ENCODE results near the gene CACNA1I. TPM values are rescaled to one million over a fixed set of nuclear protein-coding genes. Genes with fewer than 3 reads are reported as not detected.
A peak's percentile ranks its signal among the peaks of the same experiment; 100 is the strongest.

CACNA1I gene
- total and polyA plus RNA-seq, 2 of the 8 experiments (the other 6 are each of a cell fraction or from before 2014, with no cell fraction given): 0.77 to 1.2 TPM

GRCh38 chr22:39598017-39598965 is 27.7 kb downstream of the CACNA1I start:
- Histone ChIP-seq H2BK120ac (replicated peaks; ENCODE audit: low read depth, low read length) (no peak overlapping the region), H4K8ac (ENCODE audit: extremely low read depth, insufficient read depth, low read length) (no peak overlapping the region; the same call in 1 of the 2 replicates), H3K56ac (replicated peaks; ENCODE audit: insufficient read length, low read depth, low read length) (no peak overlapping the region), H2BK15ac (ENCODE audit: low read length) (peak overlapping the region; percentile 48; the same call in 1 of the 2 replicates), H3K23ac (ENCODE audit: insufficient read length) (no peak overlapping the region), H3K23me2 (ENCODE audit: low read depth, low read length) (peaks cover 2% of the 10 kb centered on the region; the same call in 1 of the 2 replicates), H4K5ac (ENCODE audit: insufficient read length, low read depth, low read length) (no peak overlapping the region), H3K14ac (ENCODE audit: insufficient read length) (no peak overlapping the region), H4K91ac (replicated peaks; ENCODE audit: insufficient read length, low read length) (no peak overlapping the region), H3K27me3 (replicated peaks in 1 of 4; ENCODE audit: control insufficient read depth in 3 of 4, extremely low read depth in 1 of 4, insufficient read depth in 3 of 4, low read length in 3 of 4) (peaks cover 0 to 15% (median 5%) of the 10 kb centered on the region in 4 experiments; a peak in 4 of 7 replicates), H2BK20ac (ENCODE audit: low read length) (0 out of 2 replicates have a peak overlapping the region, but pooled peaks have one; percentile 6), H3K79me1 (ENCODE audit: low read depth, low read length) (no peaks in the 10 kb centered on the region), H2BK12ac (ENCODE audit: low read depth, low read length) (no peak overlapping the region; the same call in 1 of the 2 replicates), H3K27ac (ENCODE audit: low read depth, low read length) (no peak overlapping the region), H3K4ac (replicated peaks; ENCODE audit: insufficient read length, low read depth, low read length) (no peak overlapping the region), H3K9ac (replicated peaks in 1 of 4; ENCODE audit: extremely low read depth in 1 of 4, low read depth in 3 of 4, low read length in 3 of 4) (no peak overlapping the region; a peak in 1 of 7 replicates), H3K18ac (ENCODE audit: extremely low read depth, low read length) (no peak overlapping the region), H2BK5ac (ENCODE audit: low read depth, low read length) (no peak overlapping the region), H3K36me3 (ENCODE audit: control insufficient read depth in 2 of 4, insufficient read depth in 4 of 4, low read length in 3 of 4) (no peaks in the 10 kb centered on the region), H4K20me1 (replicated peaks in 1 of 2; ENCODE audit: control insufficient read depth in 1 of 2, insufficient read depth in 2 of 2, low read length in 2 of 2) (peaks cover 0 to 2% of the 10 kb centered on the region in 2 experiments), H3K4me1 (replicated peaks in 1 of 4; ENCODE audit: control insufficient read depth in 3 of 4, insufficient read depth in 4 of 4, low read length in 3 of 4) (peaks cover 0 to 10% (median 5%) of the 10 kb centered on the region in 4 experiments; a peak in 6 of 7 replicates), H3K4me3 (ENCODE audit: extremely low read depth in 1 of 4, insufficient read depth in 2 of 4, low read depth in 3 of 4, low read length in 4 of 4) (peak overlapping the region; percentile 24 to 45 (median 31); a peak in 4 of 8 replicates), H2AK5ac (ENCODE audit: low read depth, low read length) (0 out of 2 replicates have a peak overlapping the region, but pooled peaks have one; percentile 53), H3K79me2 (ENCODE audit: control insufficient read depth in 1 of 2, insufficient read depth in 2 of 2, low read length in 2 of 2) (no peaks in the 10 kb centered on the region), H3K9me3 (ENCODE audit: insufficient read depth in 2 of 2, low read depth in 1 of 2, low read length in 1 of 2) (peaks cover 0 to 4% of the 10 kb centered on the region in 2 experiments; a peak in 1 of 4 replicates), H2AFZ (ENCODE audit: low read length) (peak overlapping the region; percentile 91; the same call in 1 of the 2 replicates), H3K4me2 (ENCODE audit: insufficient read depth in 1 of 2, low read depth in 2 of 2, low read length in 2 of 2) (peak overlapping the region; percentile 81 to 97)
- POLR2A ChIA-PET (ENCODE audit: partially characterized antibody): no interaction called here
- 31% methylated on average over 27 of the region's 36 CpGs; no CpG with 5 or more reads in 1 of the 2 experiments for WGBS, 2 experiments (ENCODE audit: extremely low coverage in 1 of 2, insufficient coverage in 1 of 2, insufficient read length in 1 of 2, insufficient replicate concordance in 2 of 2, low coverage in 1 of 2, low lambda C conversion rate in 2 of 2, missing lambda C conversion rate in 1 of 2)
- DNase-seq (ENCODE audit: low read depth in 1 of 2, low spot score in 2 of 2) (peak; percentile 57 to 95), FAIRE-seq (peak; percentile 7)
- CTCF ChIA-PET (ENCODE audit: partially characterized antibody): interaction anchor here (0.9 to 1.7 kb wide), 4 partner anchors 10 to 87 kb away, joined by 3 to 5 read pairs (median 4); partner anchors contain the start of gene CACNA1I
- TF ChIP-seq MAX (IDR thresholded peaks at IDR 0.05): peak; percentile 39; the same call in 1 of the 2 replicates
- TF ChIP-seq CHD1 (IDR thresholded peaks at IDR 0.05; ENCODE audit: low read depth, low read length): no peak
- TF ChIP-seq JUN (IDR thresholded peaks at IDR 0.05; ENCODE audit: low read depth, low read length): no peak
- no peak for TF ChIP-seq POLR2AphosphoS5 (IDR thresholded peaks at IDR 0.05; ENCODE audit: low read depth, low read length)
- no peak for TF ChIP-seq SRF (IDR thresholded peaks at IDR 0.05; ENCODE audit: low read depth, low read length)
- TF ChIP-seq RAD21 (IDR thresholded peaks at IDR 0.05 in 1 of 2, conservative IDR thresholded peaks at IDR 0.05 in 1 of 2; ENCODE audit: low read depth in 2 of 2, low read length in 2 of 2): peak; percentile 17 to 31; a peak in 2 of 4 replicates
- TF ChIP-seq ASH2L (IDR thresholded peaks at IDR 0.05; ENCODE audit: low read length): no peak
